NB4 (cell line): ENCODE results near the gene ZC3H13.

Experiments used
- CTCF ChIP-seq: IDR thresholded peaks from one replicate; pipeline ENCODE4 v1.5.1; 2012; ENCODE audit warnings: low read depth, low read length
- MYC ChIP-seq: IDR thresholded peaks from 2 replicates; pipeline ENCODE4 v1.6.1; 2011; ENCODE audit warnings: low read depth, low read length
- TF ChIP-seq, protein P1 (sequence below): IDR thresholded peaks from 2 replicates; pipeline ENCODE4 v1.6.1; 2011; ENCODE audit warnings: low read depth, low read length

DNA sequence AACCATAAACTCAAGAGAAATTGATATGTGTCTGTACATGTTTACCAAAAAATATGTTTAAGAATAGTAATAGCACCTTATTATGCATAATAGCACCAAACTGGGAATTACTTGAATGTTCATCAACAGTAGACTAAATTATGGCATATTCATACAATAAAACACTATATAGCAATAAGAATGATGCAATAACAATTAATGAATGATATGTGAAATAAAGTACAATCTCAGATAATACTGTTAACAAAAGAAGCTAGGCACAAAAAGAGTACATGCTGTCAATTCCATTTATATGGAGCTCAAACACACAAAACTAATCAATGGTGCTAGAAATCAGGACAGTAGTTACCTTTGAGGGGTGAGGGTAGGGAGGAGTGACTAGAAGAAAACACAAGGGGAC, 36.3 kb downstream of the ZC3H13 start:
- TF ChIP-seq CTCF, result no peak
- TF ChIP-seq, protein P1, sequence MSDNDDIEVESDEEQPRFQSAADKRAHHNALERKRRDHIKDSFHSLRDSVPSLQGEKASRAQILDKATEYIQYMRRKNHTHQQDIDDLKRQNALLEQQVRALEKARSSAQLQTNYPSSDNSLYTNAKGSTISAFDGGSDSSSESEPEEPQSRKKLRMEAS, result no peak
- TF ChIP-seq MYC, result no peak
